ENCODE data around the gene CIAO2A. TPM values are rescaled to one million over a fixed set of nuclear protein-coding genes. Genes with fewer than 3 reads are reported as not detected.
A peak's percentile ranks its signal among the peaks of the same experiment; 100 is the strongest.

The CIAO2A gene
- 55.3 and 59.2 TPM in 2 replicates for total RNA-seq
- 31.5 and 37.1 TPM in 2 replicates for polyA plus RNA-seq
- polyA plus RNA-seq (2011; cell fraction: cytosol; rRNA removed), result 53.0 and 58.4 TPM in 2 replicates
- polyA plus RNA-seq (2011; cell fraction: nucleus; rRNA removed), result 17.8 and 23.0 TPM in 2 replicates
- 37.9 and 70.7 TPM in 2 replicates for polyA plus RNA-seq (2012)
- polyA minus RNA-seq, result 11.1 and 19.4 TPM in 2 replicates
- polyA minus RNA-seq (2011; cell fraction: cytosol; rRNA and poly(A)+ RNA removed), result 36.5 TPM
- 6.9 and 7.5 TPM in 2 replicates for polyA minus RNA-seq (2011; cell fraction: nucleus; rRNA and poly(A)+ RNA removed)
- Bru-seq, nascent RNA, result percentile 75 among the genes with signal in this experiment
- BruChase-seq, experiment 1, labeled RNA remaining after a 6-hour chase, result percentile 84 among the genes with signal in this experiment
- BruChase-seq, experiment 2, labeled RNA remaining after a 2-hour chase, result percentile 85 among the genes with signal in this experiment
- long read RNA-seq, transcript CIAO2A-201 (5 exons, 1,105 nt), result major isoform, 173 of 225 reads
- long read RNA-seq, transcript CIAO2A-202 (4 exons, 826 nt), result minor isoform, 44 of 225 reads
- long read RNA-seq, partial matches to known transcripts, result 1 of 225 reads
- long read RNA-seq, other reads (novel, unspliced or antisense), result 5 of 225 reads

- DNase-seq (ENCODE audit: low read depth, low spot score) (peak; percentile 99), FAIRE-seq (peak; percentile 98)
- no TSS peak for BruUV-seq (replicated peaks)
- peak within 1 kb of the TSS; percentile 49 to 87 (median 66) for H3K4me3 ChIP-seq (replicated peaks in 1 of 3; ENCODE audit: insufficient read depth in 1 of 3, low read depth in 1 of 3, low read length in 3 of 3)
- H3K36me3 ChIP-seq (ENCODE audit: control insufficient read depth in 2 of 2, extremely low read depth in 1 of 2, insufficient read depth in 2 of 2, low read length in 2 of 2), result peaks cover 0 to 2% of the 10 kb centered on the region in 2 experiments
- H3K9ac ChIP-seq (replicated peaks; ENCODE audit: extremely low read depth, insufficient read depth, low read length), result peak within 1 kb of the TSS; percentile 86
- H3K79me2 ChIP-seq (ENCODE audit: control insufficient read depth, insufficient read depth, low read length), result peaks cover 51% of the 10 kb centered on the region
- intact Hi-C loops (cut with micrococcal nuclease) (no loop called here), dilution Hi-C loops (cut with MboI; ENCODE audit: extremely low pct_ligation_motif_present, low sequenced_read_pairs) (no loop called here)
- peaks cover 35% of the 10 kb centered on the region for H3K4me1 ChIP-seq (ENCODE audit: control insufficient read depth, extremely low read depth, insufficient read depth, low read length)
- no peaks in the 10 kb centered on the region for H3K9me3 ChIP-seq (replicated peaks; ENCODE audit: control insufficient read depth, insufficient read depth, low read length)
- peak within 1 kb of the TSS; percentile 93 for H2AFZ ChIP-seq (ENCODE audit: low read depth, low read length)
- CTCF ChIA-PET, result interaction anchor here (0.9 to 3.4 kb wide), 10 partner anchors 11 to 484 kb away, joined by 3 to 16 read pairs (median 4); no protein-coding TSS in a partner anchor
- peak within 1 kb of the TSS; percentile 94 for H3K4me2 ChIP-seq (ENCODE audit: insufficient read depth, low read length)
- TF ChIP-seq POLR2AphosphoS5 (IDR thresholded peaks at IDR 0.05; ENCODE audit: insufficient read depth, low read depth, low read length) (peak; percentile 75), GATA2 (IDR thresholded peaks at IDR 0.05; ENCODE audit: insufficient read depth, insufficient read length, low read depth, low read length) (no peak), JUN (IDR thresholded peaks at IDR 0.05; ENCODE audit: borderline replicate concordance, insufficient read depth, insufficient read length, low read depth) (no peak), MYC (IDR thresholded peaks at IDR 0.05; ENCODE audit: low read depth, low read length) (no peak), FOS (IDR thresholded peaks at IDR 0.05; ENCODE audit: borderline replicate concordance, insufficient read depth, low read length) (peak; percentile 43), CTCF (IDR thresholded peaks at IDR 0.05; ENCODE audit: extremely low read depth in 1 of 2, insufficient read depth in 1 of 2, low read depth in 1 of 2, low read length in 2 of 2) (no peak), MAX (IDR thresholded peaks at IDR 0.05; ENCODE audit: insufficient read depth, insufficient read length) (no peak), POLR2A (IDR thresholded peaks at IDR 0.05; ENCODE audit: low read depth, low read length) (peak; percentile 37), EZH2 (IDR thresholded peaks at IDR 0.05; ENCODE audit: borderline replicate concordance, low read depth, low read length, severe bottlenecking) (no peak)
- POLR2A ChIA-PET, result interaction anchor here (0.7 to 1.0 kb wide), 3 partner anchors 22 to 627 kb away, joined by 3 to 5 read pairs (median 3); no protein-coding TSS in a partner anchor
- no peaks in the 10 kb centered on the region for H3K9me1 ChIP-seq (replicated peaks; ENCODE audit: control insufficient read depth, extremely low read depth, insufficient read depth, low read length)
- no peaks in the 10 kb centered on the region for H3K27me3 ChIP-seq (ENCODE audit: control insufficient read depth in 2 of 2, insufficient read depth in 2 of 2, low read length in 2 of 2)
- H4K20me1 ChIP-seq (replicated peaks; ENCODE audit: control insufficient read depth, extremely low read depth, insufficient read depth, low read length), result no peaks in the 10 kb centered on the region
- peak within 1 kb of the TSS; percentile 86 for H3K27ac ChIP-seq (ENCODE audit: insufficient read depth, low read depth, low read length)
Measured at GRCh38 chr15:64093627-64094417, at the start of gene CIAO2A. TSS of gene CIAO2A (minus strand) at chr15:64093838. CDS start at chr15:64093768, 70 bp downstream.
